Activated CD8-positive, alpha-beta memory T cell treated with anti-CD3 and anti-CD28 coated beads, Interleukin-2, amount 50 U/mL, for 24 hours (primary cell): ENCODE results near the gene TUSC1.
"Not testable (repeated sequence)": the region's sequence is repeated elsewhere in the genome, so short reads cannot be mapped to it uniquely, and the experiment has no call there.

ENCODE experiments used
- DNase-seq: peaks from one replicate; pipeline ENCODE4 v3.0.0-alpha.2; 2020; ENCODE audit errors: extremely low read depth

Gene TUSC1

DNA sequence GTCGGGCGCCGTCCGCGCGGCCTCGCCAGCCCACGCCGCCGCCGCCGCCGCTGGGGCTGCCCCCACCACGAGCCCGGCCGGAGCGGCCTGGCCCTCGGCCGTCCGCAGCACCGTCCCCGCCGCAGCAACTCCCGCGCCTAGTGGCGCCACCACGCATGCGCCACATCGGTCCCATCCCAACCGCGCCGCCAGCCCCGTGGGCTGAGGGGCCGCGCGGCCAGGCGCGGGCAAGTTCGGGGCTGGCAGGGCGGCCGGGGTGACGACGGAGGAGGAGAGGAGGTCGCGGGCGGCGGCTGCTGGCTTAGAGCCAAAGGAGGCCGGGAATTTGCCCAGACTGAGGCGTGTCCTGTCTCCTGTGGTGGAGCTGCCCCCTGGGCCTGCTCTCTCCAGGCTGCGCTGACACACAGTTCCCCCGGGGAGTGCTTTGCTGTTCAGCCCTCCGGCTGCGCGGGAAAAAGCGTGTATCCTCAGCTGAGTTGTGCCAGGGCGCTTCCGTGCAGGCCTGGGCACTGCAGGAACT lies at the start of gene TUSC1:
TUSC1 (minus strand) TSS at position 298 of the 520 bp plus-strand sequence; CDS start at position 166, 132 bp downstream.
- no peak for DNase-seq

DNA sequence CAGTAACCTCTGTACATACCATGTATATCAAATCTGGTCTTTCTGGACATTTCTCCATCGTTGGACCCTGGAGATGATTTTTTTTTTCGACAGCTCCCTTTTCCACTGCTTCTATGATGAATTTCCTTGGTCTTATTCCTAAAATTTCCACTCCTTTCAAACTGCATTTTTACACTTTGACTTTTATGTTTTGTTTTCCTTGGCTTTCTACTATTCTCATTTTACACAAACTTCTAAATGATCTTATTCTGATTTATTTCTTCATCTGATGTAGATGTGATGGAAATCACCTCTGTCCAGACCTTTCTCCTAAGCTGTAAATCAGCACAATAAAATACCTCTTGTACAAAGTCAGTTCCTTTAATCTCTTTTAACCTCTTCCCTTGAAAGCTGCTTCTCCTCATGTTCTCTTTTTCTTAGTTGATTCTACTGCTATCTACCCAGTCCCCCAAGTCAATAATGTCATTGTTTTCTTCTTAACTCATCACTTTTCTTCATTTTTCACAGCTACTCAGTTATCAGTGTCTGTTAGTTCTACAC lies 48.7 kb upstream of the TUSC1 start:
- DNase-seq: no peak

DNA sequence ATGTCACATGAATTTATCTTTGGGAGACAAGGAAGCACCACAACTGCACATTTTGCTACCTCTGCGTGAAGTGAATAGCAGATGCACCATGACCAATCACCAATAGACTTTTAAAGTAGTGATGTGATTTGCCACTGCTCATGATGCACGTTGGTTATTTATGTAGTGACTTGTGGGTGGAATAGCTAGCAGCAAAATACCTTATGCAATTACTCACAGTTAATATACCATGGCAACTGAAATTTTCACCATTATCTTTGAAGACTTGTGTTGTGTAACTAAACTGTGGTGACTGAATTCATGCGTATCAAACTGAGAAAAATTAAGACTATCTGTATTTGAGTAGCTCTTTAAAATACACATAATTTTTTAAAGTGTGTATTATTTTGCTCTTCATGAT lies 46.2 kb upstream of the TUSC1 start:
- no peak for DNase-seq

DNA sequence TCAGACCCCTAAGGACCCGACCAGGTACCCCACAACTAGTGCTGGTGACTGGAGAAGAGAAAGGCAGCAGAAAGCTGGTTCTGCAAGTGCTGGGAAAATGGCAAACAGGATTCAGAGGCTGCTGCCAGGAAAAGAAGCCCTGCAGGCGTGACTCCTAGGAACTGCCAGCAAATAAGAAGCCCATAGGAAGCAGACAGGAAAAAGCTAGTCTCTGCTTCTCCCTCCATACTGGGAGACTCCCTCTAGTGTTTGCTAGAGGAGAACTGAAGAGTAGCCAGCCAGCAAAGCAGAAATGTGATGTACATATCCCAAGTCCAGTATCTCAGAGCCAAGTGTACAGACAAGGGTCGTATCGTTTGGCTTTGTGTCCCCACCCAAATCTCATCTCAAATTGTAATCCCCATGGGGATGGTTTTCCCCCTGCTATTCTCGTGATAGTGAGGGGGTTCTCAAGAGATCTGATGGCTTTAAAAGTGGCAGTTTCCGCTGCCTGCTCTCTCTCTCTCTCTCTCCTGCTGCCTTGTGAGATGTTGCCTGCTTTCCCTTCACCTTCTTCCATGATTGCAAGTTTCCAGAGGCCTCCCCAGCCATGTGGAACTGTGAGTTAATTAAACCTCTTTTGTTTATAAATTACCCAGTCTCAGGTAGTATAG lies 38.1 kb upstream of the TUSC1 start:
- no peak for DNase-seq

DNA sequence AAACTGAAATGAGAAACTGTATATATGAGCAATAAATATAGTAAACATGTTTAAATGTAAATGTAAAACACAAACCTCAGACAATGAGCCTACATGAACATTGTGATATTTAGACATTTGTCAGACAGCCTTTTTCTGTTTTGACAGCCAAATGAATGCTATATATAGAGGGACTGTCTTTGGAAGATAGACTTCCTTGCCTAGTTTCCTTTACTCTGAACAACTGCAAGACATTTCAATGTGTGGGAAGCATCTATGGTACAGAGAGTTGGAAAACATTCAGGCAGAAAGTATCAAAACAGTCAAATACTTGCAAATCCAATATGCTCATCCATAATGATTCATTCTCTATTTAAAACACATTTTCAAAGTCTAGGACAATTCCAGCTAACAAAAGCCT lies 31.7 kb upstream of the TUSC1 start:
- no peak for DNase-seq

DNA sequence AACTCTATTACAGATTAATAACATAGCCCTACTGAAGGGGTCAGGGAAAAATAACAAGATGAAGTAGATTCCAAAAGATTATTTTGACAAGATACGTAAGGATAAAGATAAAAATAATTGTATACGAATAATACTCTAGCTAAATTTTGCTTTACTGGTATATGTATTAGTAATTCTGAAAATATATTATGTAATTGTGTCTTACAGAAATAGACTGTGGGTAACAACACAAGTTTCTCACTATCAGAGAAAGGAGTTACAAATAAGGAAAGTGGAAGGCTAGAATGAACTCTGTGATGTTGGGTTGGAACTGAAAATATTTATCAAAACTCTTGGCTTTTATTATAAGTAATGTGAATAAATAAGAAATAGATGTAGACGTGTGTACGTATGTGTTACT lies 26.6 kb upstream of the TUSC1 start:
- DNase-seq: no peak

DNA sequence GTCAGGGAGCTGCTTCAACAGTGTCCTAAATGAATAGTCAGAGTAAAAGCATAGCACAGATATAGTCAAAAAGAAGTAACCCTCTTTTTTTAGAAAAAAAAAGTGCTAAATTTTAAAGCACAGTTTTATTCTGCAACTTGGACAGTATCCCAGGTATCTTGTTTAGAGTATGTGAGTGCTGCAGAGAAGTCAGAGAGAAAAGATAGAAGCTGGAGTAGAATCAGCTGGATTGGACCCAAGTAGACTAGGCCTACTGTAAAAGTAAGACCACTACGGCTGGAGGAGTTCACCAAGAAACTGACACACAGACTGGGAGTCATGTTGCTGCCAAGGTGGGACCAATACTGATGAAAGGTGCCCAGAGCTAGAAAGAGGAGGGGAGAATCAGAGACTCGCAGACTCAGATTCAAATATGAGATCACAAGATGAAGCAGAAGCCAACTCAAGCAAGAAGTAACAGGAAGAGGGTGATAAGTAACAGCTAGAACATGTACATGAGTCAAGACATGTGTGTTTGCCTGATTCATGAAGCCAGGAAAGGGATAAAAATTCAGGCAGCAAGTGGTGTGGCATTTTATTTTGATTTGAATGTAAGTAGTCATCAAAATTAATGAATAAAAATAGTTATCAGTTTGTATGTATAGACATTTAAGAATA lies 25.6 kb upstream of the TUSC1 start:
- no peak for DNase-seq

DNA sequence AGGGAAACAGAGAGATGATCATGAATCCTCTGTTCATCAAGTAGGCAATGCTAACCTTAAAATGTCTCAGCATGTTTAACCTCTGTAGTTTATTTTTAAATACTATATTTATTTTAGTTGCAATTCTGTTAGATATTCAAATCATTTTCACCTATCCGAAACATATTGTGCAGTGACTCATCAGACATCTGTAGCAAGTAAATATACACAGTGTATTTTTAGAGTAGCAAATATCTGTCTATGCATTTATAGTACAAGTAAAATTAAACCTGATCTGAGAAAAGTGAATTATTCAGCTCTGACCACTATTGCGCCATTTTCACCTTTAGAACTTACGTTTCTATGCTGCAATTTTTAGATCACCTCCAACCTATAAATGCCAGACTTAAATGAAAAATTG lies 24.3 kb upstream of the TUSC1 start:
- no peak for DNase-seq

DNA sequence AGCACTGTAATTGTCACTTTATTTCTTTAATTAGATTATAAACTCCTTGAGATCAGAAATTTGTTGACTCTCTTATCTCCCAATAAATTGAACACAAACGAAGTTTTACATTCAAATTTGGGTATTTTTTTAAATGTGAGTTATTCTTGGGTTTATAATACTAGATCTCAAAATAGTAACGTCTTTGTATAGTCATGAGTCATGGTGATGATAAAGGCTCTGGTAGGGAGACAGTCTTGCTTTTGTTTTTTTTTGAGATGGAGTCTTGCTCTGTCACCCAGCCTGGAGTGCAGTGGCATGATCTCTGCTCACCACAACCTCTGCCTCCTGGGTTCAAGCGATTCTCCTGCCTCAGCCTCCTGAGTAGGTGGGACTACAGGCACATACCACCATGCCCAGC lies 22.7 kb upstream of the TUSC1 start:
- DNase-seq: not testable (repeated sequence)

DNA sequence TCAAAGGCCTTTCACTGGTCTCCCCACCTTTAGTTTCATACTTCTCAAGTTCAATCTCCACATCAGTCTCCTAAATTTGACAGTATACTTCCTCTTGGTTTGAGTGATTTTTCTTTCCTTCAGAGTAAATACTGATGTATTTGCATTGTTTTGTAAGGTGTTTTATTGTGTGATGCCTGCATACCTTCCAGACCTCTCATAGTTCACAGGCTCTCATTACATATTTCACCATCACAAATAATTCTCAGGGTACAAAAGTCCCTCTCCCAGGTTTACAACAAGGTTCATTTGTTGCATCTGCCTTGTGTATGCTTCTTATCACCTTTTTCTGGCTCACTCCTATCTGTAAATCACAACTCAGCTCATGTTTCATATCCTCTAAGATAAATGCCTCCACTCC lies 22.2 kb upstream of the TUSC1 start:
- DNase-seq: no peak

DNA sequence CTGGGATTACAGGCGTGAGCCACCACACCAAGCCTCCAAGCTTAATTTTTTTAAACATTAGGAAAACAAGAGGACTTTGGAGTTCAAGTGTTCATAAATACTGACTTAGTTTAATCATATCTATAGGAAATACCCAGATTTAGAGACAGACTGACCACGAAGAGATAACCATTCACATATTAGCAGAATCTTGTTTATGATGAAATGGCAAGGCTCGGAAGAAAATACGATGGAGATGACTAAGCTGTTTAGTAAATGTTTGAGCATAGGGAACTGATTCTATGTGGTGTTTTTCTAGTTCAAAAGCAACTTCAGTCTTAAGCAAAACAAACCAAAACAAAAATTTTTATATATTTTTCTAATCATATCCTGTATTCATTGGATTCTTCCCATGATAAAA lies 13.5 kb upstream of the TUSC1 start:
- no peak for DNase-seq

DNA sequence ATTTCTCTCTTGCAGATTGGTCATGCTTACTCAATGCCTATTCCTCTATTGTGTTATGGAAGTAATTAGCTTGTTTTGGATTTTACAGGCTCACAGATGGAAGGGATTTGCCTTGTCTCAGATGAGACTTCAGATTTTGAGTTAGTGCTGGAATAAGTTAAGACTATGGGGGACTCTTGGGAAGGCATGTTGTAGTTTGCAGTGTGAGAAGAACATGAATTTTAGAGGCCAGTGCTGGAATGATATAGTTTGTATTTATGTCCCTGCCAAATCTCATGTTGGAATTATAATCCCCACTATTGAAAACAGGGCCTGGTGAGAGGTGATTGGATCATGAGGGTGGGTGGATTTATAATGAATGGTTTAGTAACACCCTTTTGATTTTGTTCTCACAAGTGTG lies 6.1 kb upstream of the TUSC1 start:
- no peak for DNase-seq

DNA sequence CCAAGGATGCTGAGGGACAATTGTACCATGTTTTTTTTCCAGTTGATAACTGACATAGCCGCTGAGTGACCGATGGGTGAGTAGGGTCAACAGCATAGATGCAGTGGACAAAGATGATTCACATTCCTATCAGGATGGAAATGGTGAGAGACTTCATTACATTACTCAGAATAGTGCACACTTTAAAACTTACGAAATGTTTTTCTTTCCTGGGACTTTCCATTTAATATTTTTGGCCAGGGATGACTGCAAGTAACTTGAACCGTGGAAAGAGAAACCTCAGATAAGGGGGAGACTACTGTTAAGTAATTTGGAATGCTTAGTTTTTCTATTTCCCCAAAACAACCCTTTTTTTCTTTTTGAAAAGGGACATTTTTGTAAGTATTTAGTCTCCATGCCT lies 3.0 kb upstream of the TUSC1 start:
- DNase-seq: no peak

DNA sequence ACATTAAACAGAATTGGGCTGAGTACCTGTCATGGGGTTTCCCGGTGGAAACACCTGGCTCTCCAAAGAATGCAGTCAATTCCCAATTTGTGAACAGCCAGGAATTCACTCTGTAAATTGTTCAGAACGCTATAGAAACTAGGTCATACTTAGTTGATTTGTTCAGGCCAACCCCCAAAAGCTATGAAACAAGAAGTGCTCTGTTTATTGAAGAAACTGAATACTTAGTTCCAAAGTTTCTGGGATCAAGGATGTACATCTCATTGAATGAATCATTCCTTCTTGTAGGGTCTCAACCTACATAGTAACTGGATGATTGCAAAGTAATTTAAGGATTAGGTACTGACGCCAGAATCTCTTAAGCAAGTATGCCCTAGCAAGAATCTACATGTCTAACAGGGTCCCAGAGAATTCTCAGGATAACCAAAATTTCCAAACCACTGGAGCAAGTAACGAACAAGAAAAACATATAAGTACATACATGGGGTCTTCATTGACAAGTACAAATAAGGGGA lies 659 bp upstream of the TUSC1 start:
- no peak for DNase-seq

DNA sequence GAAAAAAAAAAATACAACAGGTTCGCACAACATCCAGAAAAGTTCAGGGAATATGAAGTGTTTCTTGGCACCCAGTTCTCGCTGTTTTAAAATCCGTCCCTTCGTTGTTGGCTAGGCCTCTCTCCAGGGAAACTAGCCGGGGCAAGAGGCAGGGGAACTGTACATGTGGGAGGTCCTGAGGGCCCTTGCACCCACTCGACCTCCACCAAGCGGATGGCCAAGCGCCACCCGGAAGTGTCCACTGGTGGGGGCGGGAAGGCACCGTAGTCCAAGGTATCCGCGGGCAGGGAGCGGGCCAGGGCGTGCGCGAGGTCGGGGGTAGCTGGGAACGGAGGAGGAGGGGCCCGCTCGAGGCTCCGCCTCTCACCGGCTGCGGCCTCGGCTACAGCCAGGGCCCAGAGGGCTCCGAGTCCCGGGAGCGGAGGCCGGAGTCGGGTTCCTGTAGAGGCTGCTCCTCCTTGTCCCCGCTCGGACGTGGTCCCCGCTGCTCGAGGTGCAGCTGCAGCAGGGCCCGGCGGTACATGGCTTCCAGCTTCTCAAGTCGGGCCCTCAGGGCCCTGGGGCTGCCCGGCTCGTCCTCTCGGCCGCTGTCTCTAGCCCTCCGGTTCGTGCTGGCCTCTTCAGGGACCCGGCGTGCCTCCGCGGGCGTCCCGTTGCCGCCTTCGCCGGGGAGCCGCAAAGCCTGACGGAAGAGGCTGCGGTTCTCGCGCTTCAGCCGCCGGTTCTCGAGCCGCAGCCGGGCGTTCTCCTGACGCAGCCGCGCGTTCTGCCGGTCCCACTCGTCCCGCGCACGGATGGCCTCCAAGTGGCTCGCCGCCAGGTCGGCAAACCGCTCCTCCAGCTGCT lies 720 bp downstream of the TUSC1 start:
- DNase-seq: no peak

DNA sequence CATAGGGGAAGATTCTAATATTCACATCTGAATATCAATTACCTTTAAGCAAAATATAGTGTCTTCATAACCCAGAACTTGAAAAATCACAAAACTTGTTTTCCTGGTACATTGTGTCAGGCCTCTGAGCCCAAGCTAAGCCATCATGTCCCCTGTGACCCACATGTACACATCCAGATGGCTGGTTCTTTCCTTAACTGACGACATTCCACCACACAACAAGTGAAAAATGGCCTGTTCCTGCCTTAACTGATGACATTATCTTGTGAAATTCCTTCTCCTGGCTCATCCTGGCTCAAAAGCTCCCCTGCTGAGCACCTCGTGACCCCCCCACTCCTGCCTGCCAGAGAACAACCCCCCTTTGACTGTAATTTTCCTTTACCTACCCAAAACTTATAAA lies 2.4 kb downstream of the TUSC1 start:
- DNase-seq: not testable (repeated sequence)

DNA sequence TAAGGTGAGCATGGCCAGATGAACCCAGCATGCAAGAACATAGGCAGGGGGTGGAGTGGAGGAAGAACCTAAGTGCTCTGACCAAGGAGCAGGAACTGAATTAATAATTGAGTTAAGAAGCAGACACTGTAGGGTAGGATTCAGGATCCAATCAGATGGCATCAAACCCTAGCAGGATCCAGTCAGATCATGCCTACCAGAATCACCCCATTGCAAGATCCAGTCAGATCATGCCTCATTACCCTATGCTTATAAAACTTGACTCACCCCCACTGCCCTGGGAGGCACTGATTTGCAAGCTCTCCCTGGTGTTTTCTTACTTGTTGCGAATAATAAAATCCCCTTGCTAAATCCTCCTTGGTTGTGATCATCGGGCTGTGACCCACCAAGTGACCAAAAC lies 19.7 kb downstream of the TUSC1 start:
- DNase-seq: no peak

DNA sequence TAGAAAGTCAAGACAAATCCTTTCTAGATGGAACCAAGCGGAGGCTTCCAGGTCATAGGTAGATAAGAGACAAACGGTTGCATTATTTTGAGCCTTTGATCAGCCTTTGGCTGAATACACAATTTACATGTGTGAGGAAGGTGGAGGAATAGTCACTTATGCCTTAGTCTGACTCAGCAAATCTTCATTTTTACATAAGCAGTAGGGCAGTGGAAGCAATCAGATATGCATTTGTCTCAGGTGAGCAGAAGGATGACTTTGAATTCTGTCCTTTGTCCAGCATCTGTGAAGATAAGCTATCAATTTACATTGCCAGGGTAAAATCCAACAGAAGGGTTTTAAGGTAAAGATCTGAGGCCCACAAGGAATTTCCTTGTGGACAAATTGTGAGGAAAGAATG lies 23.8 kb downstream of the TUSC1 start:
- no peak for DNase-seq

DNA sequence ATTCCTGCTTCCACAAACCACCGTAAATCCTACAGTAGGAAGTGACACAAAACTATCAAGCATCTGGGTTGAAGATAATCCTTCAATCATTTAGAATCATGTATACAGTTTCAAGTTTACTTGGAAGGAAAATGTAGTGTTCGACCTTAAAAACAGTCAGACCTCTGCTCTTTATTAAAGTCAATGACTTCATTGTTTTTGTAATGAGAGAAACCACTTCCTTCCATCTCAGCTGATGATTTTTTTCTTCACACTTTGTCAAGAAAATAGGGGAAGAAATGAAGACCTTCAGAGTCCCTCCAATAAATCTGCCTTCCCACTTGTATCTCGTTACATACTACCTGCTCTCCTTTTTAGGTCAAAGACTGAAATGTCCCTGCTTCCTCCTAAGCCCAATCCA lies 30.1 kb downstream of the TUSC1 start:
- no peak for DNase-seq

DNA sequence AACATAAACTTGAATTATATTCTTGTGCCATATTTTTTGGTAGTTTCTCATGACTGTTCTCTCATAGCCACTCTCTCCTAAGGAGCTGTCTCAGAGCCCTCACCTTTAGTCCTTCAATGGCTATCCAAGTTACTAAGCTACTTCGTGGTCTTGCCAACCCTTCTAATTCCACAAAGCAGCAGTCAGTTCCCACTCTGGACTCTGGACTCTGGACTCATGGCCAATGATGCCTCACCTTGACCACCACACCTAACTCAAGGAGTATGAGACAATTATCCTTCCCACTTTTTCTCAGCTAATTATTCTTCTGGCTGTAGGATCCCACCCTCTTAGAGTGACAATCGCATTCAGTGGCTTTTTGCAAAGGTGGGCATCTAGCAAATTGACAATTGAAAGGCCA lies 42.2 kb downstream of the TUSC1 start:
- no peak for DNase-seq

DNA sequence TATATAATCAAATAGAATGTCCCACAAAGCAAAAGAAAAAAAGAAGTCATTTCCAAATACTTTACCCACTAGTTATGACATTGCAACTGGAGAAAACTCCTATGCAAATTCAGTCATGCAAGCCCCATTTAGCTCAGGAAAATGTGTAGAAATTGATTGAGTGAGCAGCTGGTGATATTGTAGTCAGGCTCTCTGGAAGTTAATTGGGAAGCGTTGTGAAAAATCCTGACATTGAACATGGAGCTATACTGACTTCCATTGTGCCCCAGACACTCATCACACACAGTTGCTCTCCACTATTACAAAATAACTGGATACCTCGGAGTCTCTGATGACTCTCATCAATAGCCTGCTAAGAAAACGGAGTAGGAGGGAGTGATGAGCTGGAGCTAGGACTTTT lies 49.0 kb downstream of the TUSC1 start:
- DNase-seq: no peak
